ENCODE results near the gene P2RX3. TPM values are rescaled to one million over a fixed set of nuclear protein-coding genes. Genes with fewer than 3 reads are reported as not detected.

P2RX3 gene
- total and polyA plus RNA-seq, 2 of the 8 experiments (the other 6 are each of a cell fraction or from before 2014, with no cell fraction given): 0.45 to 0.47 TPM

GRCh38 chr11:57368845-57369232, 30.7 kb downstream of the P2RX3 start:
- Histone ChIP-seq H4K5ac (ENCODE audit: insufficient read length, low read depth, low read length) (no peak overlapping the region), H3K36me3 (ENCODE audit: control insufficient read depth in 2 of 4, insufficient read depth in 4 of 4, low read length in 3 of 4) (no peaks in the 10 kb centered on the region), H4K8ac (ENCODE audit: extremely low read depth, insufficient read depth, low read length) (no peak overlapping the region), H3K4ac (replicated peaks; ENCODE audit: insufficient read length, low read depth, low read length) (no peak overlapping the region), H4K91ac (replicated peaks; ENCODE audit: insufficient read length, low read length) (no peak overlapping the region), H3K18ac (ENCODE audit: extremely low read depth, low read length) (no peak overlapping the region), H2BK20ac (ENCODE audit: low read length) (no peak overlapping the region), H4K20me1 (replicated peaks in 1 of 2; ENCODE audit: control insufficient read depth in 1 of 2, insufficient read depth in 2 of 2, low read length in 2 of 2) (no peaks in the 10 kb centered on the region), H3K4me1 (replicated peaks in 1 of 4; ENCODE audit: control insufficient read depth in 3 of 4, insufficient read depth in 4 of 4, low read length in 3 of 4) (peaks cover 8 to 17% (median 11%) of the 10 kb centered on the region in 4 experiments), H2AFZ (ENCODE audit: low read length) (no peak overlapping the region), H2AK5ac (ENCODE audit: low read depth, low read length) (no peak overlapping the region), H2BK12ac (ENCODE audit: low read depth, low read length) (no peak overlapping the region), H3K14ac (ENCODE audit: insufficient read length) (no peak overlapping the region), H3K23me2 (ENCODE audit: low read depth, low read length) (no peaks in the 10 kb centered on the region), H3K27ac (ENCODE audit: low read depth, low read length) (no peak overlapping the region), H3K56ac (replicated peaks; ENCODE audit: insufficient read length, low read depth, low read length) (no peak overlapping the region), H3K9ac (replicated peaks in 1 of 4; ENCODE audit: extremely low read depth in 1 of 4, low read depth in 3 of 4, low read length in 3 of 4) (no peak overlapping the region), H3K4me3 (ENCODE audit: extremely low read depth in 1 of 4, insufficient read depth in 2 of 4, low read depth in 3 of 4, low read length in 4 of 4) (no peak overlapping the region), H3K79me2 (ENCODE audit: control insufficient read depth in 1 of 2, insufficient read depth in 2 of 2, low read length in 2 of 2) (no peaks in the 10 kb centered on the region), H3K23ac (ENCODE audit: insufficient read length) (no peak overlapping the region), H2BK5ac (ENCODE audit: low read depth, low read length) (no peak overlapping the region), H3K79me1 (ENCODE audit: low read depth, low read length) (no peaks in the 10 kb centered on the region), H2BK120ac (replicated peaks; ENCODE audit: low read depth, low read length) (no peak overlapping the region), H3K9me3 (ENCODE audit: insufficient read depth in 2 of 2, low read depth in 1 of 2, low read length in 1 of 2) (no peaks in the 10 kb centered on the region), H3K27me3 (replicated peaks in 1 of 4; ENCODE audit: control insufficient read depth in 3 of 4, extremely low read depth in 1 of 4, insufficient read depth in 3 of 4, low read length in 3 of 4) (no peaks in the 10 kb centered on the region; a peak in 2 of 7 replicates), H3K4me2 (ENCODE audit: insufficient read depth in 1 of 2, low read depth in 2 of 2, low read length in 2 of 2) (no peak overlapping the region), H2BK15ac (ENCODE audit: low read length) (no peak overlapping the region)
- TF ChIP-seq ATF3 (IDR thresholded peaks at IDR 0.05; ENCODE audit: insufficient read depth, low read depth, low read length): no peak
- FAIRE-seq: no peak
- ChIA-PET POLR2A (ENCODE audit: partially characterized antibody) (interaction anchor here (0.5 to 1.5 kb wide), 3 partner anchors 9 to 225 kb away, joined by 3 read pairs; no protein-coding TSS in a partner anchor), CTCF (ENCODE audit: partially characterized antibody) (interaction anchor here (1.1 to 2.0 kb wide), 4 partner anchors 21 to 110 kb away, joined by 4 to 6 read pairs (median 5); partner anchors contain the start of gene RTN4RL2)
- DNase-seq (ENCODE audit: low read depth in 1 of 2, low spot score in 2 of 2): no peak
- WGBS, 2 experiments (ENCODE audit: extremely low coverage in 1 of 2, insufficient coverage in 1 of 2, insufficient read length in 1 of 2, insufficient replicate concordance in 2 of 2, low coverage in 1 of 2, low lambda C conversion rate in 2 of 2, missing lambda C conversion rate in 1 of 2): 89% methylated on average over 5 of the region's 5 CpGs; no CpG with 5 or more reads in 1 of the 2 experiments

Data from H1 (cell line).